CD14-positive monocyte (primary cell): ENCODE measurements around the gene ZSCAN5B. TPM values are rescaled to one million over a fixed set of nuclear protein-coding genes. Genes with fewer than 3 reads are reported as not detected.
A peak's percentile ranks its signal among the peaks of the same experiment; 100 is the strongest.
"Not testable (repeated sequence)": the region's sequence is repeated elsewhere in the genome, so short reads cannot be mapped to it uniquely, and the experiment has no call there.

Experiments
- DNase-seq, 3 donors: peaks; one replicate each; pipeline ENCODE4 v3.0.0-alpha.2; 2011 to 2022
- H2AFZ ChIP-seq: 2 replicates; pipeline ENCODE4 v1.6.0; 2012; ENCODE audit warnings: mild to moderate bottlenecking, low read depth, low read length, inconsistent platforms; ENCODE audit not compliant: insufficient read depth, poor library complexity, severe bottlenecking
- H3K27ac ChIP-seq, 2 donors: 1 replicate in 1 of 2; 2 replicates in 1 of 2; pipeline ENCODE4 v1.5.1; 2012 to 2013; ENCODE audit warnings: low read length in 2 of 2, control low read depth in 1 of 2, inconsistent platforms in 1 of 2, low read depth in 1 of 2, mild to moderate bottlenecking in 1 of 2
- H3K27me3 ChIP-seq, 2 donors: one replicate each; pipeline versions ENCODE4 v1.6.0 to v1.6.1; 2011 to 2013; ENCODE audit warnings: low read length in 2 of 2; ENCODE audit not compliant: control insufficient read depth in 2 of 2, insufficient read depth in 2 of 2
- H3K36me3 ChIP-seq, 2 donors: replicated peaks in 1 of 2; 1 replicate in 1 of 2; 2 replicates in 1 of 2; pipeline versions ENCODE4 v1.5.1 to v1.6.1; 2012 to 2013; ENCODE audit warnings: low read length in 2 of 2, control low read depth in 1 of 2, inconsistent platforms in 1 of 2, mild to moderate bottlenecking in 1 of 2; ENCODE audit not compliant: insufficient read depth in 2 of 2, control insufficient read depth in 1 of 2
- H3K4me1 ChIP-seq, 2 donors: 1 replicate in 1 of 2; 2 replicates in 1 of 2; pipeline versions ENCODE4 v1.5.1 to v1.6.1; 2012 to 2013; ENCODE audit warnings: low read length in 2 of 2, control low read depth in 1 of 2, inconsistent platforms in 1 of 2, mild to moderate bottlenecking in 1 of 2, moderate library complexity in 1 of 2; ENCODE audit not compliant: insufficient read depth in 2 of 2, control insufficient read depth in 1 of 2
- H3K4me2 ChIP-seq: replicated peaks from 2 replicates; pipeline ENCODE3; 2012; ENCODE audit warnings: low read length, moderate library complexity, mild to moderate bottlenecking; ENCODE audit not compliant: poor library complexity, severe bottlenecking; ENCODE audit errors: extremely low read depth
- H3K4me3 ChIP-seq, 3 experiments: fragments of 200-600 bp in 1 of 3; sonication (generic) in 1 of 3; replicated peaks in 1 of 3; 1 replicate in 2 of 3; 2 replicates in 1 of 3; pipeline ENCODE4 v1.5.1; 2011 to 2013; ENCODE audit warnings: low read length in 3 of 3, mild to moderate bottlenecking in 3 of 3, control low read depth in 2 of 3, low read depth in 2 of 3, inconsistent platforms in 1 of 3, moderate library complexity in 1 of 3
- H3K79me2 ChIP-seq: 2 replicates; pipeline ENCODE4 v1.6.0; 2012; ENCODE audit warnings: mild to moderate bottlenecking, control low read depth, inconsistent platforms, low read length, moderate library complexity; ENCODE audit not compliant: insufficient read depth
- H3K9ac ChIP-seq: 2 replicates; pipeline ENCODE4 v1.6.0; 2017; ENCODE audit warnings: low read length, mild to moderate bottlenecking; ENCODE audit not compliant: insufficient read depth, poor library complexity, severe bottlenecking
- H3K9me3 ChIP-seq, 2 donors: replicated peaks in 1 of 2; 1 replicate in 1 of 2; 2 replicates in 1 of 2; pipeline versions ENCODE4 v1.5.1 to v1.6.1; 2012 to 2013; ENCODE audit warnings: low read length in 2 of 2, control low read depth in 1 of 2; ENCODE audit not compliant: control insufficient read depth in 1 of 2, insufficient read depth in 1 of 2
- H4K20me1 ChIP-seq: 2 replicates; pipeline ENCODE4 v1.6.0; 2012; ENCODE audit warnings: mild to moderate bottlenecking, low read length, control low read depth, moderate library complexity; ENCODE audit not compliant: insufficient read depth
- H3K27ac Mint-ChIP-seq, 7 donors: one replicate each; pipeline ENCODE4 v1.8.0; 2020; ENCODE audit warnings: mild to moderate bottlenecking in 7 of 7, mixed read lengths in 7 of 7, moderate library complexity in 6 of 7, inconsistent platforms in 2 of 7
- H3K27me3 Mint-ChIP-seq, 3 donors: one replicate each; pipeline ENCODE4 v1.8.0; 2021 to 2022; ENCODE audit warnings: low read depth in 3 of 3, mild to moderate bottlenecking in 3 of 3, mixed read lengths in 3 of 3, moderate library complexity in 3 of 3, inconsistent platforms in 1 of 3
- H3K36me3 Mint-ChIP-seq, 2 donors: one replicate each; pipeline ENCODE4 v1.8.0; 2020; ENCODE audit warnings: mixed read lengths in 2 of 2, inconsistent platforms in 1 of 2, mild to moderate bottlenecking in 1 of 2
- H3K4me1 Mint-ChIP-seq: one replicate; pipeline ENCODE4 v1.8.0; 2020; ENCODE audit warnings: mild to moderate bottlenecking, mixed read lengths
- H3K4me3 Mint-ChIP-seq, 2 donors: one replicate each; pipeline ENCODE4 v1.8.0; 2020; ENCODE audit warnings: mild to moderate bottlenecking in 2 of 2, mixed read lengths in 2 of 2, moderate library complexity in 1 of 2
- H3K9me3 Mint-ChIP-seq, 7 donors: one replicate each; pipeline ENCODE4 v1.8.0; 2020 to 2022; ENCODE audit warnings: mixed read lengths in 7 of 7, mild to moderate bottlenecking in 6 of 7, moderate library complexity in 6 of 7, inconsistent platforms in 2 of 7
- WGBS: methylation state at CpG from one replicate; pipeline ENCODE4 v1.1.5; 2013; ENCODE audit warnings: missing lambda C conversion rate; ENCODE audit not compliant: insufficient coverage; 5-methylcytosine and 5-hydroxymethylcytosine counted together
- intact Hi-C, 2 donors: fragments of 100-400 bp; cut with micrococcal nuclease; formaldehyde crosslinking; loops; one replicate each; pipeline versions ENCODE4 v1.15.0 to v1.15.1; 2023
- polyA plus RNA-seq, 3 donors: library from polyadenylated mRNA; depleted of rRNA in 1 of 3; unstranded in 2 of 3; stranded (reverse) in 1 of 3; fragments of 300-500 nt in 2 of 3; fragments of >200 nt in 1 of 3; fragmentation: Illumina TruSeq in 2 of 3; gene quantifications; 1 replicate in 2 of 3; 2 replicates in 1 of 3; pipeline ENCODE4 v1.2.3, GENCODE V29; 2012 to 2021
- TF ChIP-seq, protein P1 (sequence below): fragments of 200-600 bp; IDR thresholded peaks from one replicate; pipeline ENCODE4 v1.8.0; 2022; ENCODE audit warnings: antibody characterized with exemption, mild to moderate bottlenecking

ZSCAN5B gene
- polyA plus RNA-seq, 3 donors, result not detected

GRCh38 chr19:56175861-56176307, 21.7 kb downstream of the ZSCAN5B start, which contains the start of gene GALP:
Gene GALP (plus strand): TSS chr19:56176008. CDS start chr19:56177109, 1,101 bp downstream.
- H3K27ac ChIP-seq, H3K4me2 ChIP-seq, H4K20me1 ChIP-seq, intact Hi-C loops, H3K4me1 ChIP-seq, H3K9ac ChIP-seq, DNase-seq, H3K4me1 Mint-ChIP-seq, H2AFZ ChIP-seq, H3K79me2 ChIP-seq, H3K4me3 ChIP-seq, H3K4me3 Mint-ChIP-seq, H3K36me3 Mint-ChIP-seq, H3K36me3 ChIP-seq, H3K9me3 ChIP-seq, H3K27me3 ChIP-seq, H3K27ac Mint-ChIP-seq, H3K9me3 Mint-ChIP-seq: not testable (repeated sequence)
- H3K27me3 Mint-ChIP-seq, result peaks cover 8 to 13% (median 9%) of the 10 kb centered on the region in 3 donors
- WGBS, result 89% methylated on average over 13 of the region's 15 CpGs

DNA sequence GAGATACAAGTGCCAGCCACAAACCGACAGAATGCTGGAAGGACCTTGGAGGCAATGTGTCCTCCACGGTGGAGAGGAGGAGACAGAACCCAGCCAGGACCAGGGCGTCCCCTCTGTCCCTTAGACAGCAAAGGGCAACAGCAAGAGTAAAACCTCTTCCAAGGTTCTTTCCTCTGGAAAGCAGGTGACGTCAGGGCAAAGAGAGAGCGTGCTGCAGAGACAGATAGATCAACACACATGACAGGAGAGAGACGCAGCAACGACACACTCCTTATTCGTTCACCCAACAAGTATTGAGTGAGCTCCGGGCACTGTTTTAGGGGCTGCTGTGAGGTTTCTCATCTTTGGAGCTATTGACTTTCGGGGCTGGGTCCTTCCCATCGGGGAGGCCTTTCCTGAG, 23.0 kb downstream of the ZSCAN5B start:
- TF ChIP-seq, protein P1, sequence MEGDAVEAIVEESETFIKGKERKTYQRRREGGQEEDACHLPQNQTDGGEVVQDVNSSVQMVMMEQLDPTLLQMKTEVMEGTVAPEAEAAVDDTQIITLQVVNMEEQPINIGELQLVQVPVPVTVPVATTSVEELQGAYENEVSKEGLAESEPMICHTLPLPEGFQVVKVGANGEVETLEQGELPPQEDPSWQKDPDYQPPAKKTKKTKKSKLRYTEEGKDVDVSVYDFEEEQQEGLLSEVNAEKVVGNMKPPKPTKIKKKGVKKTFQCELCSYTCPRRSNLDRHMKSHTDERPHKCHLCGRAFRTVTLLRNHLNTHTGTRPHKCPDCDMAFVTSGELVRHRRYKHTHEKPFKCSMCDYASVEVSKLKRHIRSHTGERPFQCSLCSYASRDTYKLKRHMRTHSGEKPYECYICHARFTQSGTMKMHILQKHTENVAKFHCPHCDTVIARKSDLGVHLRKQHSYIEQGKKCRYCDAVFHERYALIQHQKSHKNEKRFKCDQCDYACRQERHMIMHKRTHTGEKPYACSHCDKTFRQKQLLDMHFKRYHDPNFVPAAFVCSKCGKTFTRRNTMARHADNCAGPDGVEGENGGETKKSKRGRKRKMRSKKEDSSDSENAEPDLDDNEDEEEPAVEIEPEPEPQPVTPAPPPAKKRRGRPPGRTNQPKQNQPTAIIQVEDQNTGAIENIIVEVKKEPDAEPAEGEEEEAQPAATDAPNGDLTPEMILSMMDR, result no peak
- no peaks in the 10 kb centered on the region for H3K9me3 ChIP-seq
- H3K9ac ChIP-seq, result no peak overlapping the region
- Mint-ChIP-seq H3K4me1 (peaks cover 2% of the 10 kb centered on the region), H3K4me3 (no peak overlapping the region), H3K36me3 (no peaks in the 10 kb centered on the region), H3K27me3 (peaks cover 7 to 12% (median 8%) of the 10 kb centered on the region in 3 donors), H3K9me3 (peaks cover 0 to 4% (median 0%) of the 10 kb centered on the region in 7 donors), H3K27ac (peak overlapping the region in 1 of 7 donors; percentile 72)
- H4K20me1 ChIP-seq, result no peaks in the 10 kb centered on the region
- H3K36me3 ChIP-seq, result no peaks in the 10 kb centered on the region
- no peak overlapping the region for H2AFZ ChIP-seq
- H3K4me3 ChIP-seq, result no peak overlapping the region
- no peak overlapping the region for H3K4me2 ChIP-seq
- no peak for DNase-seq
- no peaks in the 10 kb centered on the region for H3K4me1 ChIP-seq
- H3K27ac ChIP-seq, result no peak overlapping the region
- intact Hi-C loops, result no loop called here
- no peaks in the 10 kb centered on the region for H3K79me2 ChIP-seq
- H3K27me3 ChIP-seq, result no peaks in the 10 kb centered on the region
- WGBS, result 56% methylated on average over 5 of the region's 11 CpGs
